ENCODE measurements around the gene NRAP.

Gene NRAP

DNA sequence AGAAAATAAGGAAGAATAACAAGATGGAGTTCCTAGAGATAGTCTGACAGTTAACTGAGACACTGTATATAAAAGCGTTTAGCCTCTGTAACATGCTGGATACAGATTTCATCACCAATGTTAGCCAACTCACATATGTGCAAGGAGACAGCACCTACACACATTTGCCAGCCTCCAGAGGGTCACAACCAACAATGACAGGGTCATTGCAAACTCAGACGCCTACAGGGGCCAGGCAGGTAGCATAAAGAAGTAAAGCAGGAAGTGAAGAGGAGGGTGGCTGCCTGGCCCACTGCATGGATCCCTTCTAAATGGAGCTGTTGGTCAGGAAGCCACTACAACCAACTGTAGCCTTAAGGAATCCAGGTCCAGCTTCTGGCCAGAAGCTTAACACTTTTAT lies 50.4 kb downstream of the NRAP start:
- H3K18ac ChIP-seq (ENCODE audit: low read depth in 1 of 2, low read length in 2 of 2) = no peak overlapping the region
- 100% methylated on average over 2 of the region's 2 CpGs for WGBS

DNA sequence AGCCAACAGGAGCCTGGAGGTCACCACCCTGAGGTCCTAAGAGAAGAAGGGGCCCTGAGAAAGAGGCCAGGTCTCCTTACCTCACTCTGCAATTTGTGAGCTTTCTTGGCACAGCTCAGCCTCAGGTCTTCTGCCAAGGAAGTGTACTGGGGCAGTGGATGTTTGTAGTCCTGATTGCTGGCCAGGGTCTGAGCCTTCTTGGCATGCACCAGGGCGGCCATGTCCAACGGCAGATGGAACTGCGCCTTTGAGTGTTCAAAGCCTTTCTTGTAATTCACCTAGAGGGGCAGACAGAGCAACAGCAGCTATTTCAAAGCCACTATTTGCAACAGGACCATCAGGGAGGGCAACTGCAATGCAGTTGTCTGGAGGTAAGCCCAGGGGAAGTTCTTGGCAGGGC lies 51.7 kb downstream of the NRAP start:
- Histone ChIP-seq H3K4ac (ENCODE audit: low read depth in 1 of 2, low read length in 2 of 2) (no peak overlapping the region), H2BK120ac (ENCODE audit: low read depth, low read length) (no peak overlapping the region), H3K4me3 (ENCODE audit: insufficient read depth in 1 of 2, low read depth in 1 of 2, low read length in 2 of 2) (no peak overlapping the region), H3K23ac (ENCODE audit: low read length in 2 of 2) (no peak overlapping the region), H3K27ac (ENCODE audit: low read length, poor library complexity, severe bottlenecking) (no peak overlapping the region), H4K8ac (ENCODE audit: low read length) (no peak overlapping the region), H2BK12ac (ENCODE audit: low read length in 2 of 2) (no peak overlapping the region), H3K18ac (ENCODE audit: low read depth in 1 of 2, low read length in 2 of 2) (no peak overlapping the region), H2BK5ac (ENCODE audit: low read depth, low read length, poor library complexity, severe bottlenecking) (no peak overlapping the region), H3K79me1 (replicated peaks; ENCODE audit: low read length, poor library complexity, severe bottlenecking) (no peaks in the 10 kb centered on the region), H3K27me3 (ENCODE audit: control insufficient read depth in 1 of 2, insufficient read depth in 1 of 2, low read length in 2 of 2) (peaks cover 61 to 83% of the 10 kb centered on the region in 2 experiments), H2AK5ac (ENCODE audit: low read length, severe bottlenecking) (no peak overlapping the region), H3K4me2 (ENCODE audit: low read length, poor library complexity, severe bottlenecking) (no peak overlapping the region), H3K14ac (ENCODE audit: low read length in 2 of 2) (no peak overlapping the region), H2BK15ac (ENCODE audit: low read depth, poor library complexity, severe bottlenecking) (no peak overlapping the region), H3K9me3 (ENCODE audit: control insufficient read depth, low read length) (no peaks in the 10 kb centered on the region), H4K91ac (ENCODE audit: low read length) (no peak overlapping the region), H3K4me1 (ENCODE audit: control insufficient read depth, insufficient read depth, low read depth, low read length) (no peaks in the 10 kb centered on the region), H3K36me3 (ENCODE audit: control insufficient read depth in 1 of 2, insufficient read depth in 2 of 2, low read depth in 1 of 2, low read length in 2 of 2) (no peaks in the 10 kb centered on the region), H2AFZ (ENCODE audit: low read depth, low read length) (no peak overlapping the region), H3K9ac (ENCODE audit: low read length) (no peak overlapping the region)
- 89% methylated on average over 3 of the region's 3 CpGs for WGBS
- no peak for DNase-seq

More for the DNA sequence above, 50.4 kb downstream of the NRAP start:
- no peak overlapping the region for H2AK5ac ChIP-seq (ENCODE audit: low read length, severe bottlenecking)
- no peak overlapping the region for H4K8ac ChIP-seq (ENCODE audit: low read length)
- no peak overlapping the region for H3K4me2 ChIP-seq (ENCODE audit: low read length, poor library complexity, severe bottlenecking)
- H2BK12ac ChIP-seq (ENCODE audit: low read length in 2 of 2) = no peak overlapping the region
- H3K27me3 ChIP-seq (ENCODE audit: control insufficient read depth in 1 of 2, insufficient read depth in 1 of 2, low read length in 2 of 2) = peaks cover 61 to 86% of the 10 kb centered on the region in 2 experiments
- H3K27ac ChIP-seq (ENCODE audit: low read length, poor library complexity, severe bottlenecking) = no peak overlapping the region
- H3K23ac ChIP-seq (ENCODE audit: low read length in 2 of 2) = no peak overlapping the region
- H2BK5ac ChIP-seq (ENCODE audit: low read depth, low read length, poor library complexity, severe bottlenecking) = no peak overlapping the region
- no peak overlapping the region for H3K9ac ChIP-seq (ENCODE audit: low read length)
- H3K4me1 ChIP-seq (ENCODE audit: control insufficient read depth, insufficient read depth, low read depth, low read length) = no peaks in the 10 kb centered on the region
- no peak overlapping the region for H2BK15ac ChIP-seq (ENCODE audit: low read depth, poor library complexity, severe bottlenecking)
- no peak overlapping the region for H3K4me3 ChIP-seq (ENCODE audit: insufficient read depth in 1 of 2, low read depth in 1 of 2, low read length in 2 of 2)
- no peaks in the 10 kb centered on the region for H3K36me3 ChIP-seq (ENCODE audit: control insufficient read depth in 1 of 2, insufficient read depth in 2 of 2, low read depth in 1 of 2, low read length in 2 of 2)
- no peak overlapping the region for H2AFZ ChIP-seq (ENCODE audit: low read depth, low read length)
- no peak overlapping the region for H3K4ac ChIP-seq (ENCODE audit: low read depth in 1 of 2, low read length in 2 of 2)
- H2BK120ac ChIP-seq (ENCODE audit: low read depth, low read length) = no peak overlapping the region
- H3K79me1 ChIP-seq (replicated peaks; ENCODE audit: low read length, poor library complexity, severe bottlenecking) = no peaks in the 10 kb centered on the region
- DNase-seq = no peak
- H3K9me3 ChIP-seq (ENCODE audit: control insufficient read depth, low read length) = no peaks in the 10 kb centered on the region
- peak overlapping the region in 1 of 2 experiments; percentile 31 for H3K14ac ChIP-seq (ENCODE audit: low read length in 2 of 2)
- H4K91ac ChIP-seq (ENCODE audit: low read length) = no peak overlapping the region

DNA sequence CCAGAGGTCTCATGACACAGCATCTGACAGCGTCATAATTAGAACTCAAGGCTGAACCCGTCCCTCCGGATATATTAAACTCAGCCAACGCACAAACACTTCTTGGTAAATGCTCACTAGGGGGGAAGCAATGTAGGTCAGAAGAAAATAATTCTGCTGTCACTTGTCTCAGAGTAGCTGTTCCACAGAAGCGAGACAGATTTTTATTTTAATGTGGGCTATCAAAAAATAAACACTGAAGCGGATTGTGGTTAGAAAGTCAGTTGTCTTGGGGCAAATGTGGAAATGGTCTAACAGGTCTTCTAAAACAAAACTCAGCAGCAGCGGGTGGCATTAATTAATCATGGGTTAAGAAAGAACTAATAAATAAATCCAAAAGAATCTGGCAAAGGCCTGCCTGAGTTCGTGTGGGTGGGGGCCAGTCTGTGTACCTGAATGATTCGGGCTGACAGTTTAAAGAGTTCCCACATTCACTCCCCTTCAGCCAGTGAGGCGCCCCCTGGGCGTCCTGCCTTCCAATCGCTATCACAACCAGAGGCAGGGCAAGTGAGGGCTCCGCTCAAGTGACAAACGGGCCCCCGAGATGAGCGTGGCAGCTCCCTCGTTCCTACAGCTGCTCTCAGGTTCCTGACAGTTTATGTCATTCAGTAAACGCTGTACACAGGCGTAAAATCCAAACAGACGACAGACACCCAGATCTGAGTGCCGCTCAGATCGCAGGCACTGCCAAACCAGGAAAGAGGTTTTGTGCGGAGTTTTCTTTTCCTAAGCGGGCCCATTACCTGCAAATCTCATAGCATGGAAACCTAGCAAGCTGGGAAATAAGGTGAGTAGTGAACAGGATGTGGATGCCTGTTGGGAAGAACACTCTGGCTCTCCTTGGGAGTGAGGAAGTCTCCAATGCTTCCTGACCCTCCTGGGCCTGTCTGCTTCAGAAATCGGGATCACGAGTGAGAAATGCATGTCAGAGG lies 52.9 kb downstream of the NRAP start:
- Histone ChIP-seq H3K27ac (ENCODE audit: low read length, poor library complexity, severe bottlenecking) (no peak overlapping the region), H3K4ac (ENCODE audit: low read depth in 1 of 2, low read length in 2 of 2) (no peak overlapping the region), H3K36me3 (ENCODE audit: control insufficient read depth in 1 of 2, insufficient read depth in 2 of 2, low read depth in 1 of 2, low read length in 2 of 2) (no peaks in the 10 kb centered on the region), H3K27me3 (ENCODE audit: control insufficient read depth in 1 of 2, insufficient read depth in 1 of 2, low read length in 2 of 2) (peaks cover 50 to 74% of the 10 kb centered on the region in 2 experiments), H2AK5ac (ENCODE audit: low read length, severe bottlenecking) (no peak overlapping the region), H2BK120ac (ENCODE audit: low read depth, low read length) (no peak overlapping the region), H3K79me1 (replicated peaks; ENCODE audit: low read length, poor library complexity, severe bottlenecking) (no peaks in the 10 kb centered on the region), H3K14ac (ENCODE audit: low read length in 2 of 2) (no peak overlapping the region), H3K9me3 (ENCODE audit: control insufficient read depth, low read length) (no peaks in the 10 kb centered on the region), H2BK12ac (ENCODE audit: low read length in 2 of 2) (no peak overlapping the region), H3K4me2 (ENCODE audit: low read length, poor library complexity, severe bottlenecking) (no peak overlapping the region), H2AFZ (ENCODE audit: low read depth, low read length) (no peak overlapping the region), H3K9ac (ENCODE audit: low read length) (no peak overlapping the region), H2BK5ac (ENCODE audit: low read depth, low read length, poor library complexity, severe bottlenecking) (no peak overlapping the region), H3K4me1 (ENCODE audit: control insufficient read depth, insufficient read depth, low read depth, low read length) (no peaks in the 10 kb centered on the region), H3K23ac (ENCODE audit: low read length in 2 of 2) (no peak overlapping the region), H2BK15ac (ENCODE audit: low read depth, poor library complexity, severe bottlenecking) (no peak overlapping the region), H3K4me3 (ENCODE audit: insufficient read depth in 1 of 2, low read depth in 1 of 2, low read length in 2 of 2) (no peak overlapping the region), H4K91ac (ENCODE audit: low read length) (no peak overlapping the region), H4K8ac (ENCODE audit: low read length) (no peak overlapping the region), H3K18ac (ENCODE audit: low read depth in 1 of 2, low read length in 2 of 2) (no peak overlapping the region)
- 59% methylated on average over 26 of the region's 26 CpGs for WGBS
- DNase-seq = no peak

DNA sequence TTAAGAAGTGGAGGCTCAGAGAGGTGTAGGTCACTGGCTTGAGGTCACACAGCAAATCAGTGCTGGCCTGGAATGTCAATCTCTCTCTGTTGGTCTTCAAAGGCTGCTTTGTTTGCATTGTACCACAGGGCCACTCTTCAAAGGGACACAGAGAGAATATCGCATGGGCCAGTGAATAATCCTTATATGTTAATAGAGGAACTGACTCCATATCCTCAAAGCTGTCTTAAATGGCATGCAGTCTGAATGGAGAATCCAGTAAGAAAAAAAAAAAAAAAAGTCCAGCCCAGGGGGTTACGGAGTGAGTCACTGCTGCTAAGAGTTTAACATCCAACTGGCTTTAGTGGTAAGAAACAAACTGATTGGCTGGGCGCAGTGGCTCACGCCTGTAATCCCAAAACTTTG lies 54.1 kb downstream of the NRAP start:
- no peak overlapping the region for H3K27ac ChIP-seq (ENCODE audit: low read length, poor library complexity, severe bottlenecking)
- 85% methylated on average over 3 of the region's 4 CpGs for WGBS
- no peak overlapping the region for H3K14ac ChIP-seq (ENCODE audit: low read length in 2 of 2)

More for the DNA sequence above, 54.1 kb downstream of the NRAP start:
- H3K4me2 ChIP-seq (ENCODE audit: low read length, poor library complexity, severe bottlenecking) = no peak overlapping the region
- peak; percentile 3 for DNase-seq
- no peak overlapping the region for H2AK5ac ChIP-seq (ENCODE audit: low read length, severe bottlenecking)
- H3K4me1 ChIP-seq (ENCODE audit: control insufficient read depth, insufficient read depth, low read depth, low read length) = no peaks in the 10 kb centered on the region
- H2AFZ ChIP-seq (ENCODE audit: low read depth, low read length) = no peak overlapping the region
- no peak overlapping the region for H3K23ac ChIP-seq (ENCODE audit: low read length in 2 of 2)
- no peak overlapping the region for H3K9ac ChIP-seq (ENCODE audit: low read length)
- H2BK12ac ChIP-seq (ENCODE audit: low read length in 2 of 2) = no peak overlapping the region
- no peak overlapping the region for H3K18ac ChIP-seq (ENCODE audit: low read depth in 1 of 2, low read length in 2 of 2)
- H2BK120ac ChIP-seq (ENCODE audit: low read depth, low read length) = no peak overlapping the region
- H3K4ac ChIP-seq (ENCODE audit: low read depth in 1 of 2, low read length in 2 of 2) = no peak overlapping the region
- no peaks in the 10 kb centered on the region for H3K79me1 ChIP-seq (replicated peaks; ENCODE audit: low read length, poor library complexity, severe bottlenecking)
- H3K36me3 ChIP-seq (ENCODE audit: control insufficient read depth in 1 of 2, insufficient read depth in 2 of 2, low read depth in 1 of 2, low read length in 2 of 2) = no peaks in the 10 kb centered on the region
- H4K91ac ChIP-seq (ENCODE audit: low read length) = no peak overlapping the region
- no peak overlapping the region for H2BK15ac ChIP-seq (ENCODE audit: low read depth, poor library complexity, severe bottlenecking)
- no peak overlapping the region for H2BK5ac ChIP-seq (ENCODE audit: low read depth, low read length, poor library complexity, severe bottlenecking)
- H3K9me3 ChIP-seq (ENCODE audit: control insufficient read depth, low read length) = no peaks in the 10 kb centered on the region
- no peak overlapping the region for H3K4me3 ChIP-seq (ENCODE audit: insufficient read depth in 1 of 2, low read depth in 1 of 2, low read length in 2 of 2)
- H4K8ac ChIP-seq (ENCODE audit: low read length) = no peak overlapping the region
- H3K27me3 ChIP-seq (ENCODE audit: control insufficient read depth in 1 of 2, insufficient read depth in 1 of 2, low read length in 2 of 2) = peaks cover 41 to 69% of the 10 kb centered on the region in 2 experiments
